NB4 (cell line): Measurements from ENCODE around the gene STARD3NL.

Experiments
- DNase-seq: peaks from one replicate; pipeline ENCODE4 v3.0.0; 2010; ENCODE audit warnings: low read depth
- H3K4me3 ChIP-seq: one replicate; pipeline ENCODE4 v1.5.1; 2011; ENCODE audit warnings: mild to moderate bottlenecking, low read depth, low read length, moderate library complexity
- CTCF ChIP-seq: IDR thresholded peaks from one replicate; pipeline ENCODE4 v1.5.1; 2012; ENCODE audit warnings: low read depth, low read length
- MAX ChIP-seq: IDR thresholded peaks from 2 replicates; pipeline ENCODE4 v1.6.1; 2011; ENCODE audit warnings: low read depth, low read length
- MYC ChIP-seq: IDR thresholded peaks from 2 replicates; pipeline ENCODE4 v1.6.1; 2011; ENCODE audit warnings: low read depth, low read length
- POLR2A ChIP-seq: IDR thresholded peaks from 2 replicates; pipeline ENCODE4 v1.6.1; 2011; ENCODE audit warnings: mild to moderate bottlenecking; ENCODE audit not compliant: insufficient read length; ENCODE audit errors: extremely low read depth

The STARD3NL gene

GRCh38 chr7:38206071-38206470 is 28.0 kb downstream of the STARD3NL start:
- no peak for TF ChIP-seq MYC
- no peak for DNase-seq
- no peak overlapping the region for H3K4me3 ChIP-seq

GRCh38 chr7:38207843-38208242 is 29.8 kb downstream of the STARD3NL start:
- no peak for DNase-seq
- TF ChIP-seq POLR2A (no peak), MAX (no peak), CTCF (no peak), MYC (no peak)

GRCh38 chr7:38211486-38211885 is 33.4 kb downstream of the STARD3NL start:
- TF ChIP-seq POLR2A (no peak), MYC (no peak), MAX (no peak), CTCF (no peak)
- DNase-seq: no peak

More at GRCh38 chr7:38207843-38208242, 29.8 kb downstream of the STARD3NL start:
- no peak overlapping the region for H3K4me3 ChIP-seq

GRCh38 chr7:38211940-38212339 is 33.9 kb downstream of the STARD3NL start:
- H3K4me3 ChIP-seq: no peak overlapping the region
- TF ChIP-seq POLR2A (no peak), MAX (no peak), CTCF (no peak), MYC (no peak)
- DNase-seq: no peak

More at GRCh38 chr7:38211486-38211885, 33.4 kb downstream of the STARD3NL start:
- no peak overlapping the region for H3K4me3 ChIP-seq

- DNase-seq: no peak
- H3K4me3 ChIP-seq: no peak overlapping the region
- TF ChIP-seq CTCF (no peak), MYC (no peak), POLR2A (no peak), MAX (no peak)
Measured at GRCh38 chr7:38215115-38215514, 37.1 kb downstream of the STARD3NL start.

GRCh38 chr7:38215735-38216670 is 38.0 kb downstream of the STARD3NL start:
- peak; percentile 97 for DNase-seq
- peak; percentile 80 for TF ChIP-seq MAX
- peak; percentile 83 for TF ChIP-seq MYC
- TF ChIP-seq POLR2A: no peak
- TF ChIP-seq CTCF: peak; percentile 100
- H3K4me3 ChIP-seq: no peak overlapping the region
